Panc1 (cell line): ENCODE results near the gene HHEX. TPM values are rescaled to one million over a fixed set of nuclear protein-coding genes. Genes with fewer than 3 reads are reported as not detected.

ENCODE experiments used
- total RNA-seq: library from RNA; stranded (reverse); gene quantifications from one replicate; pipeline ENCODE4 v1.2.1, GENCODE V29; 2021; ENCODE audit not compliant: unreplicated experiment

The HHEX gene
- total RNA-seq, 1 experiment from 2014 or later: 10.1 TPM

Other genes with a start within 250 kb of the HHEX start
- 79.0 TPM for gene IDE, start 115.9 kb upstream of the HHEX start, total RNA-seq
- gene KIF11, start 96.8 kb upstream of the HHEX start, total RNA-seq: 47.8 TPM
- 17.0 TPM for gene EXOC6, start 158.6 kb downstream of the HHEX start, total RNA-seq